Measurements from ENCODE around the gene HSD17B11. TPM values are rescaled to one million over a fixed set of nuclear protein-coding genes. Genes with fewer than 3 reads are reported as not detected.
"Not testable (repeated sequence)": the region's sequence is repeated elsewhere in the genome, so short reads cannot be mapped to it uniquely, and the experiment has no call there.

Gene HSD17B11
- total RNA-seq, 1 donor = 49.6 TPM

GRCh38 chr4:87305562-87305961, 85.4 kb downstream of the HSD17B11 start:
- DNase-seq (ENCODE audit: insufficient read length, low spot score, missing footprints) = no peak
- H3K79me2 ChIP-seq (ENCODE audit: insufficient read depth, low read length) = no peaks in the 10 kb centered on the region
- TF ChIP-seq CTCF (IDR thresholded peaks at IDR 0.05; ENCODE audit: extremely low read depth, low read depth, low read length) = no peak
- no peaks in the 10 kb centered on the region for H4K20me1 ChIP-seq (ENCODE audit: insufficient read depth, low read length)
- no peak overlapping the region for H3K4me3 ChIP-seq (ENCODE audit: insufficient read depth, low read length)
- H3K27me3 ChIP-seq (ENCODE audit: insufficient read depth, low read length) = no peaks in the 10 kb centered on the region
- no peaks in the 10 kb centered on the region for H3K36me3 ChIP-seq (ENCODE audit: insufficient read depth, low read length)
- no peak overlapping the region for H2AFZ ChIP-seq (ENCODE audit: low read length)
- H3K4me1 ChIP-seq (ENCODE audit: insufficient read depth, low read length) = peaks cover 5% of the 10 kb centered on the region
- no peak overlapping the region for H3K27ac ChIP-seq (ENCODE audit: low read depth, low read length)
- no peaks in the 10 kb centered on the region for H3K9me3 ChIP-seq (ENCODE audit: low read depth, low read length)
- no peak overlapping the region for H3K4me2 ChIP-seq (ENCODE audit: insufficient read depth, low read length)

- Histone ChIP-seq H3K79me2 (ENCODE audit: insufficient read depth, low read length) (no peaks in the 10 kb centered on the region), H3K4me2 (ENCODE audit: insufficient read depth, low read length) (no peak overlapping the region), H3K27ac (ENCODE audit: low read depth, low read length) (no peak overlapping the region), H3K36me3 (ENCODE audit: insufficient read depth, low read length) (no peaks in the 10 kb centered on the region), H3K4me3 (ENCODE audit: insufficient read depth, low read length) (no peak overlapping the region), H2AFZ (ENCODE audit: low read length) (no peak overlapping the region), H4K20me1 (ENCODE audit: insufficient read depth, low read length) (no peaks in the 10 kb centered on the region), H3K27me3 (ENCODE audit: insufficient read depth, low read length) (no peaks in the 10 kb centered on the region), H3K9me3 (ENCODE audit: low read depth, low read length) (no peaks in the 10 kb centered on the region), H3K4me1 (ENCODE audit: insufficient read depth, low read length) (peaks cover 5% of the 10 kb centered on the region)
- no peak for TF ChIP-seq CTCF (IDR thresholded peaks at IDR 0.05; ENCODE audit: extremely low read depth, low read depth, low read length)
- DNase-seq (ENCODE audit: insufficient read length, low spot score, missing footprints) = no peak
Observed at GRCh38 chr4:87304745-87305432, 86.1 kb downstream of the HSD17B11 start.

GRCh38 chr4:87299898-87300297, 91.1 kb downstream of the HSD17B11 start:
- Histone ChIP-seq H4K20me1 (ENCODE audit: insufficient read depth, low read length) (no peaks in the 10 kb centered on the region), H3K79me2 (ENCODE audit: insufficient read depth, low read length) (no peaks in the 10 kb centered on the region), H3K4me1 (ENCODE audit: insufficient read depth, low read length) (no peaks in the 10 kb centered on the region), H3K36me3 (ENCODE audit: insufficient read depth, low read length) (no peaks in the 10 kb centered on the region), H2AFZ (ENCODE audit: low read length) (no peak overlapping the region), H3K4me3 (ENCODE audit: insufficient read depth, low read length) (no peak overlapping the region), H3K9me3 (ENCODE audit: low read depth, low read length) (no peaks in the 10 kb centered on the region), H3K27ac (ENCODE audit: low read depth, low read length) (no peak overlapping the region), H3K4me2 (ENCODE audit: insufficient read depth, low read length) (no peak overlapping the region), H3K27me3 (ENCODE audit: insufficient read depth, low read length) (no peaks in the 10 kb centered on the region)
- DNase-seq (ENCODE audit: insufficient read length, low spot score, missing footprints) = no peak
- no peak for TF ChIP-seq CTCF (IDR thresholded peaks at IDR 0.05; ENCODE audit: extremely low read depth, low read depth, low read length)

- H3K27ac ChIP-seq (ENCODE audit: low read depth, low read length) = no peak overlapping the region
Observed at GRCh38 chr4:87298362-87298761, 92.6 kb downstream of the HSD17B11 start.

GRCh38 chr4:87294911-87295310, 96.1 kb downstream of the HSD17B11 start:
- not testable (repeated sequence) for H3K4me2 ChIP-seq (ENCODE audit: insufficient read depth, low read length); H3K36me3 ChIP-seq (ENCODE audit: insufficient read depth, low read length); H2AFZ ChIP-seq (ENCODE audit: low read length); H3K4me1 ChIP-seq (ENCODE audit: insufficient read depth, low read length); H3K27ac ChIP-seq (ENCODE audit: low read depth, low read length); H4K20me1 ChIP-seq (ENCODE audit: insufficient read depth, low read length); DNase-seq (ENCODE audit: insufficient read length, low spot score, missing footprints); H3K4me3 ChIP-seq (ENCODE audit: insufficient read depth, low read length); H3K27me3 ChIP-seq (ENCODE audit: insufficient read depth, low read length); H3K79me2 ChIP-seq (ENCODE audit: insufficient read depth, low read length); H3K9me3 ChIP-seq (ENCODE audit: low read depth, low read length)

More at GRCh38 chr4:87298362-87298761, 92.6 kb downstream of the HSD17B11 start:
- no peaks in the 10 kb centered on the region for H4K20me1 ChIP-seq (ENCODE audit: insufficient read depth, low read length)
- DNase-seq (ENCODE audit: insufficient read length, low spot score, missing footprints) = no peak
- no peak overlapping the region for H3K4me2 ChIP-seq (ENCODE audit: insufficient read depth, low read length)
- no peak overlapping the region for H2AFZ ChIP-seq (ENCODE audit: low read length)
- H3K36me3 ChIP-seq (ENCODE audit: insufficient read depth, low read length) = no peaks in the 10 kb centered on the region
- H3K4me1 ChIP-seq (ENCODE audit: insufficient read depth, low read length) = no peaks in the 10 kb centered on the region
- H3K27me3 ChIP-seq (ENCODE audit: insufficient read depth, low read length) = no peaks in the 10 kb centered on the region
- no peaks in the 10 kb centered on the region for H3K9me3 ChIP-seq (ENCODE audit: low read depth, low read length)
- no peaks in the 10 kb centered on the region for H3K79me2 ChIP-seq (ENCODE audit: insufficient read depth, low read length)
- no peak for TF ChIP-seq CTCF (IDR thresholded peaks at IDR 0.05; ENCODE audit: extremely low read depth, low read depth, low read length)
- H3K4me3 ChIP-seq (ENCODE audit: insufficient read depth, low read length) = no peak overlapping the region

GRCh38 chr4:87293889-87294288, 97.1 kb downstream of the HSD17B11 start:
- not testable (repeated sequence) for H2AFZ ChIP-seq (ENCODE audit: low read length); H3K4me2 ChIP-seq (ENCODE audit: insufficient read depth, low read length); DNase-seq (ENCODE audit: insufficient read length, low spot score, missing footprints); H3K9me3 ChIP-seq (ENCODE audit: low read depth, low read length); H3K36me3 ChIP-seq (ENCODE audit: insufficient read depth, low read length); H3K4me1 ChIP-seq (ENCODE audit: insufficient read depth, low read length); H3K27me3 ChIP-seq (ENCODE audit: insufficient read depth, low read length); H3K27ac ChIP-seq (ENCODE audit: low read depth, low read length); H3K4me3 ChIP-seq (ENCODE audit: insufficient read depth, low read length); H4K20me1 ChIP-seq (ENCODE audit: insufficient read depth, low read length); H3K79me2 ChIP-seq (ENCODE audit: insufficient read depth, low read length)
